BLaER1 (cell line): ENCODE data around the gene EXOC3.
A peak's percentile ranks its signal among the peaks of the same experiment; 100 is the strongest.

Experiments
- H3K27ac ChIP-seq: shearing (Covaris generic); formaldehyde crosslinking; 2 replicates; pipeline ENCODE4 v1.8.1; 2022
- H3K27me3 ChIP-seq: shearing (Covaris generic); formaldehyde crosslinking; 2 replicates; pipeline ENCODE4 v1.8.1; 2022
- H3K36me3 ChIP-seq: shearing (Covaris generic); formaldehyde crosslinking; 2 replicates; pipeline ENCODE4 v1.8.1; 2022
- H3K4me1 ChIP-seq: shearing (Covaris generic); formaldehyde crosslinking; 2 replicates; pipeline ENCODE4 v1.8.1; 2022
- H3K4me2 ChIP-seq: shearing (Covaris generic); formaldehyde crosslinking; 2 replicates; pipeline ENCODE4 v1.8.1; 2022
- H3K4me3 ChIP-seq: shearing (Covaris generic); formaldehyde crosslinking; 2 replicates; pipeline ENCODE4 v1.8.1; 2022
- H3K9ac ChIP-seq: shearing (Covaris generic); formaldehyde crosslinking; 2 replicates; pipeline ENCODE4 v1.8.1; 2022
- H3K9me3 ChIP-seq: shearing (Covaris generic); formaldehyde crosslinking; 2 replicates; pipeline ENCODE4 v1.8.1; 2022
- H4K20me1 ChIP-seq: shearing (Covaris generic); formaldehyde crosslinking; 2 replicates; pipeline ENCODE4 v1.8.1; 2022
- Cebpa-rat ChIP-seq: shearing (Covaris generic); IDR thresholded peaks from 2 replicates; pipeline ENCODE4 v1.8.1; 2022

The EXOC3 gene

DNA sequence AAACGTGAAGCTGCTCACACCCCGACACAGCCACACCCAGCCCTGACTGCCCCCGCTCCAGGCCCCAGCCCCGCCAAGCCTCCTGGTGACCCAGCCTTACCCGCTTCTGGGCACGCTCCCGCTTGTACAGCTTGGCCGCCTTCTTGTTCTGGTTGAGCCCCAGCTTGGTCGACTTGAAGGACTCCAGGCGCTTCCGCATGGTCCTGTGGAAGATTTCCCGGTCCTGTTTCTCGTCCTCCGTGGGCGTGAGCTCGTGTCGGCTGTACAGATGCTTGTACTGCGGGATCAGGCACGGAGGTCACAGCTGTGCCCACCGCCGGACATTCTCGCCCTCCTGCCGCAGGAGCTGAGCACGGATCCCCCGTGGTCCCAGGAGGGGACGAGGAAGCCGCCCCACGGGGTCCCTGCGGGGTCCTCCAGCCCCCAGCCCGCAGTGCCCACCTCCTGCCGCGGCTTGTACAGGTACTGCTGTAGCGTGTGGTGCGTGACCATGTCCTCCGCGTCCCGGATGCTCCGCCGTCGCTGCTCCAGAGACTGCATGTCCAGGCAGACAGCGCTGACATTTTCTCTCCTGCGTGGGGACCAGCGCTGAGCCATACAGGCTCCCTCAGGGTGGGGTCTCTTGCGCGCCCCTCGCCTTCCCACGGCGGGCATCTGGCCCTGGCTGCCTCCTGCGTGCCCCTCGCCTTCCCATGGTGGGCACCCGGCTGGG, 33.3 kb downstream of the EXOC3 start:
- Histone ChIP-seq H4K20me1 (peaks cover 78% of the 10 kb centered on the region), H3K9ac (no peak overlapping the region), H3K4me3 (no peak overlapping the region), H3K27ac (no peak overlapping the region), H3K36me3 (peaks cover 3% of the 10 kb centered on the region), H3K4me1 (peaks cover 80% of the 10 kb centered on the region), H3K27me3 (peaks cover 53% of the 10 kb centered on the region), H3K9me3 (no peaks in the 10 kb centered on the region), H3K4me2 (no peak overlapping the region)
- no peak for TF ChIP-seq Cebpa-rat

GRCh38 chr5:476814-477175, 33.8 kb downstream of the EXOC3 start:
- H3K4me2 ChIP-seq, result peak overlapping the region; percentile 91; the same call in 1 of the 2 replicates
- no peak overlapping the region for H3K27ac ChIP-seq
- H3K9ac ChIP-seq, result no peak overlapping the region
- no peaks in the 10 kb centered on the region for H3K9me3 ChIP-seq
- peaks cover 73% of the 10 kb centered on the region for H4K20me1 ChIP-seq
- no peak for TF ChIP-seq Cebpa-rat
- H3K4me1 ChIP-seq, result peaks cover 77% of the 10 kb centered on the region
- peaks cover 53% of the 10 kb centered on the region for H3K27me3 ChIP-seq
- no peak overlapping the region for H3K4me3 ChIP-seq
- no peaks in the 10 kb centered on the region for H3K36me3 ChIP-seq

DNA sequence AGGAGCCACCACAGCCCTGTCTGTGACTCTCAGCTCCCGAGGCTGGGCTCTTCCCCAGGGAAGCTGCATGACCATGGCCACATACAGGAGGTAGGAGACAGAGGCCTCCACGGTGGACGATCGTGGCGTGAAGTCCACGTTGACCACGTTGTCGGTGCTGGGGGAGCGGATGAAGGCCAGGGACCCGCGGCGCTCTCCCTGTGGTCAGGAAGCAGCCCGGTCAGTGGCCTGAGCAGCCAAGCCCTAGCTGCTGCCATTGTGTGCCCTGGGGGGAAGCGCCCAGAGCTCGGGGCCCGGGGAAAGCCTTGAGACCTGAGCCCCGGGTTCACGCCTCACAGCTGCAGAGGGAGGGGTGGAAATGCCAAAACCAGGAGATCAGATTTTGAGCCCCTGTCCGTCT, 34.3 kb downstream of the EXOC3 start:
- Histone ChIP-seq H3K4me1 (peaks cover 77% of the 10 kb centered on the region), H4K20me1 (peaks cover 68% of the 10 kb centered on the region), H3K4me3 (no peak overlapping the region), H3K9ac (no peak overlapping the region), H3K27me3 (peaks cover 53% of the 10 kb centered on the region), H3K4me2 (peak overlapping the region; percentile 91), H3K36me3 (no peaks in the 10 kb centered on the region), H3K27ac (no peak overlapping the region), H3K9me3 (no peaks in the 10 kb centered on the region)
- no peak for TF ChIP-seq Cebpa-rat

- TF ChIP-seq Cebpa-rat, result no peak
- peak overlapping the region; percentile 91 for H3K4me2 ChIP-seq
- H3K4me3 ChIP-seq, result no peak overlapping the region
- H3K4me1 ChIP-seq, result peaks cover 79% of the 10 kb centered on the region
- peaks cover 53% of the 10 kb centered on the region for H3K27me3 ChIP-seq
- no peaks in the 10 kb centered on the region for H3K9me3 ChIP-seq
- no peaks in the 10 kb centered on the region for H3K36me3 ChIP-seq
- H3K27ac ChIP-seq, result no peak overlapping the region
- peaks cover 68% of the 10 kb centered on the region for H4K20me1 ChIP-seq
- H3K9ac ChIP-seq, result no peak overlapping the region
Measured at GRCh38 chr5:477871-478270, 34.9 kb downstream of the EXOC3 start.

DNA sequence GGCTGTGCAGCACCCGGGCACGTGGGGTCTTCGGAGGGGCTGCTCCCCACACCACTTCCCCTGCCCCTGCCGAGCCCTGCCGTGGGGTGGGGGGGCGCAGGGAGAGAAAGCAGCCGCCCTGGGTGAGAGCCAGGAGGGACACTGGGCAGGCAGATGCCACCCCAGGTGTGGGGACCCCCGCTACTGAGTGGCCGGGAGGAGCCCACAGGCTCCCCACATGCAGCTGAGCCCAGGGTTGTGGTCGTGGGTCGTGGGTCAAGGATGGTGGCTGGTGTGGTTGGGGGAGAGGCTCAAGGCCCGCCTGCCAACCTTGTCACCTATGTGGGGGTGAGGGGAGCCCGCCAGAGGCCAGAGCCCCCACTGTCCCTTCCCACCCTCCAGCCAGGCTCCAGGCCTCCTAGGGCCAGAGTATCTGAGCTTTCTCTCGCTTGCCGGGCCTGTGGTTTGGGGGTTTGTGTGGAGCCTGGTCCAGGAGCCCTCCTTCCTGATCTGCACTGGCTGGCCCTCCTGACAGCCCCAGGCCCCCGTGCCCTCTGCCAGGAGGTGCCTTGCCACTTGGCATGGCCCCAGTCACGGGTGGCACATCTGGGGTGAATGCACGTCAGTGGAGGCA, 35.5 kb downstream of the EXOC3 start:
- Histone ChIP-seq H3K4me1 (peaks cover 86% of the 10 kb centered on the region), H3K27me3 (peaks cover 51% of the 10 kb centered on the region), H3K4me3 (peak overlapping the region; percentile 25; the same call in 1 of the 2 replicates), H3K36me3 (no peaks in the 10 kb centered on the region), H3K27ac (peak overlapping the region; percentile 63; the same call in 1 of the 2 replicates), H3K9me3 (no peaks in the 10 kb centered on the region), H3K4me2 (peak overlapping the region; percentile 91), H4K20me1 (peaks cover 66% of the 10 kb centered on the region), H3K9ac (peak overlapping the region; percentile 43; the same call in 1 of the 2 replicates)
- no peak for TF ChIP-seq Cebpa-rat

GRCh38 chr5:478982-479535, 36.1 kb downstream of the EXOC3 start:
- H3K4me3 ChIP-seq, result peak overlapping the region; percentile 25; the same call in 1 of the 2 replicates
- H4K20me1 ChIP-seq, result peaks cover 60% of the 10 kb centered on the region
- no peaks in the 10 kb centered on the region for H3K9me3 ChIP-seq
- H3K9ac ChIP-seq, result peak overlapping the region; percentile 43; the same call in 1 of the 2 replicates
- peaks cover 45% of the 10 kb centered on the region for H3K27me3 ChIP-seq
- no peak for TF ChIP-seq Cebpa-rat
- H3K4me2 ChIP-seq, result peak overlapping the region; percentile 91
- peak overlapping the region; percentile 63 for H3K27ac ChIP-seq
- peaks cover 91% of the 10 kb centered on the region for H3K4me1 ChIP-seq
- no peaks in the 10 kb centered on the region for H3K36me3 ChIP-seq

- H3K4me1 ChIP-seq, result peaks cover 96% of the 10 kb centered on the region
- peaks cover 40% of the 10 kb centered on the region for H3K27me3 ChIP-seq
- no peak for TF ChIP-seq Cebpa-rat
- H3K4me3 ChIP-seq, result 0 out of 2 replicates have a peak overlapping the region, but pooled peaks have one; percentile 25
- 0 out of 2 replicates have a peak overlapping the region, but pooled peaks have one; percentile 43 for H3K9ac ChIP-seq
- peaks cover 55% of the 10 kb centered on the region for H4K20me1 ChIP-seq
- H3K36me3 ChIP-seq, result no peaks in the 10 kb centered on the region
- H3K27ac ChIP-seq, result peak overlapping the region; percentile 63
- no peaks in the 10 kb centered on the region for H3K9me3 ChIP-seq
- H3K4me2 ChIP-seq, result peak overlapping the region; percentile 91
Measured at GRCh38 chr5:479566-480319, 36.8 kb downstream of the EXOC3 start.

GRCh38 chr5:481347-481746, 38.4 kb downstream of the EXOC3 start:
- Histone ChIP-seq H3K36me3 (no peaks in the 10 kb centered on the region), H3K4me3 (no peak overlapping the region), H3K27me3 (peaks cover 24% of the 10 kb centered on the region), H3K9ac (no peak overlapping the region), H3K9me3 (no peaks in the 10 kb centered on the region), H4K20me1 (peaks cover 39% of the 10 kb centered on the region), H3K4me2 (peak overlapping the region; percentile 34; the same call in 1 of the 2 replicates), H3K27ac (no peak overlapping the region), H3K4me1 (peaks cover 97% of the 10 kb centered on the region)
- TF ChIP-seq Cebpa-rat, result no peak

- H3K36me3 ChIP-seq, result no peaks in the 10 kb centered on the region
- H3K4me1 ChIP-seq, result peaks cover 94% of the 10 kb centered on the region
- no peak overlapping the region for H3K27ac ChIP-seq
- H3K4me2 ChIP-seq, result peak overlapping the region; percentile 89
- no peak overlapping the region for H3K4me3 ChIP-seq
- H3K27me3 ChIP-seq, result peaks cover 17% of the 10 kb centered on the region
- peaks cover 33% of the 10 kb centered on the region for H4K20me1 ChIP-seq
- H3K9me3 ChIP-seq, result no peaks in the 10 kb centered on the region
- H3K9ac ChIP-seq, result no peak overlapping the region
- no peak for TF ChIP-seq Cebpa-rat
Measured at GRCh38 chr5:482021-482420, 39.0 kb downstream of the EXOC3 start.
